Transverse colon (tissue), 4 donors: ENCODE measurements around the gene CPSF4L. TPM values are rescaled to one million over a fixed set of nuclear protein-coding genes. Genes with fewer than 3 reads are reported as not detected.

Source experiments
- DNase-seq: peaks from one replicate; pipeline ENCODE4 v3.0.0-alpha.2; 2019
- H3K27ac ChIP-seq, 4 donors: fragments of 200-600 bp; sonication (generic); 2 replicates each; pipeline ENCODE4 v1.5.1; 2016 to 2018; ENCODE audit warnings: inconsistent platforms in 4 of 4
- H3K27me3 ChIP-seq: fragments of 200-600 bp; sonication (generic); 2 replicates; pipeline ENCODE4 v1.5.1; 2017; ENCODE audit warnings: inconsistent platforms
- H3K36me3 ChIP-seq, 4 donors: fragments of 200-600 bp; sonication (generic); 2 replicates each; pipeline ENCODE4 v1.5.1; 2017 to 2019; ENCODE audit warnings: inconsistent platforms in 4 of 4
- H3K4me1 ChIP-seq, 4 donors: fragments of 200-600 bp; sonication (generic); 2 replicates each; pipeline ENCODE4 v1.5.1; 2017 to 2020; ENCODE audit warnings: inconsistent platforms in 4 of 4
- H3K4me3 ChIP-seq, 4 donors: fragments of 200-600 bp; sonication (generic); 1 replicate in 1 of 4; 2 replicates in 3 of 4; pipeline versions ENCODE4 v1.5.1 to v1.6.1; 2017 to 2019; ENCODE audit warnings: inconsistent platforms in 4 of 4
- H3K9me3 ChIP-seq, 2 donors: fragments of 200-600 bp; sonication (generic); 2 replicates each; pipeline ENCODE4 v1.5.1; 2017 to 2019; ENCODE audit warnings: inconsistent platforms in 2 of 2
- EP300 ChIP-seq: sonication (generic); formaldehyde crosslinking; IDR thresholded peaks from one replicate; pipeline ENCODE4 v1.6.1; 2017; ENCODE audit warnings: antibody characterized with exemption, low read depth
- POLR2A ChIP-seq: fragments of 450-650 bp; IDR thresholded peaks from one replicate; pipeline ENCODE4 v1.6.1; 2016; ENCODE audit warnings: antibody characterized with exemption, mild to moderate bottlenecking, moderate library complexity
- POLR2AphosphoS5 ChIP-seq, 3 donors: sonication (generic); formaldehyde crosslinking; IDR thresholded peaks; one replicate each; pipeline ENCODE4 v1.6.1; 2016; ENCODE audit warnings: antibody characterized with exemption in 3 of 3
- WGBS, 2 donors: methylation state at CpG; one replicate each; pipeline ENCODE4 v1.1.5; 2018; ENCODE audit warnings: low coverage in 1 of 2; 5-methylcytosine and 5-hydroxymethylcytosine counted together
- in situ Hi-C, 4 donors: fragments of 200-750 bp; cut with MboI; loops; one replicate each; pipeline versions ENCODE4 v1.15.0 to v1.15.1; 2017; ENCODE audit warnings: low sequenced_read_pairs in 3 of 4, low pct_ligation_motif_present in 1 of 4, low pct_unique_long_range_greater_than_20kb in 1 of 4
- intact Hi-C: fragments of 100-400 bp; cut with DNase I; formaldehyde crosslinking; loops from one replicate; pipeline ENCODE4 v1.15.1; 2023; ENCODE audit warnings: low total_unique reads
- total RNA-seq, 4 donors: library from RNA; depleted of rRNA; stranded (reverse); fragments of >200 nt; gene quantifications; one replicate each; pipeline ENCODE4 v1.1.0, GENCODE V29; 2016
- TF ChIP-seq, protein P1 (sequence below), 5 experiments: fragments of 200-600 bp in 3 of 5; fragments of 450-650 bp in 2 of 5; sonication (generic) in 3 of 5; IDR thresholded peaks; 1 replicate in 2 of 5; 2 replicates in 3 of 5; pipeline ENCODE4 v1.5.1; 2016 to 2017; ENCODE audit warnings: antibody characterized with exemption in 5 of 5, inconsistent platforms in 3 of 5, mild to moderate bottlenecking in 2 of 5, moderate library complexity in 1 of 5

The CPSF4L gene
- total RNA-seq, 4 donors from 2014 or later, result not detected

DNA sequence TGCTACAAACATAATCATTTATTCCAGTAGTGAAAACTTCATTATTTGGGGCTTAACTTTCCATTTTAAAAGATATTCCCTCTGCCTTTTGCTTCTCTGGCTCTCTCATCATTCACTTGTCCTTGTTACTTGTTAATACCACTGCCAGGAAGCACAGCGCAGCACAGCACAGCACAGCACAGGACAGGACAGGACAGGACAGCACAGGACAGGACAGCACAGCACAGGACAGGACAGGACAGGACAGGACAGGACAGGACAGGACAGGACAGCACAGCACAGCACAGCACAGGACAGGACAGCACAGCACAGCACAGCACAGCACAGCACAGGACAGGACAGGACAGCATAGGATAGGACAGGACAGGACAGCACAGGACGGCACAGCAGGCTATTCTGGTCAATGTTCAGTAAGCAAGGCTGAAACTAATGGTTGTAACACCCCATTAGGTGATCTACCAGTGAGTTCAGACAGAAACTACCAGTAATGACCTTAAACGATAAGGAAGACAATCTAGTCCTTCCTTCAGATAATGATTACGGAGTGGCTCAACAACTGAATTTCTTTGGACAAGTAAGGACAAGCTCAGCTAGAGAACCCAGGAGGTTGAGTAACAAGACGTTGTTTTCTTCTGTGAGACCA lies 36.9 kb downstream of the CPSF4L start:
- H3K27me3 ChIP-seq, result no peaks in the 10 kb centered on the region
- H3K27ac ChIP-seq, result no peak overlapping the region
- peaks cover 6 to 32% (median 25%) of the 10 kb centered on the region in 4 donors for H3K4me1 ChIP-seq
- TF ChIP-seq POLR2A (no peak), POLR2AphosphoS5 (IDR thresholded peaks at IDR 0.05) (no peak), EP300 (no peak)
- TF ChIP-seq, protein P1, sequence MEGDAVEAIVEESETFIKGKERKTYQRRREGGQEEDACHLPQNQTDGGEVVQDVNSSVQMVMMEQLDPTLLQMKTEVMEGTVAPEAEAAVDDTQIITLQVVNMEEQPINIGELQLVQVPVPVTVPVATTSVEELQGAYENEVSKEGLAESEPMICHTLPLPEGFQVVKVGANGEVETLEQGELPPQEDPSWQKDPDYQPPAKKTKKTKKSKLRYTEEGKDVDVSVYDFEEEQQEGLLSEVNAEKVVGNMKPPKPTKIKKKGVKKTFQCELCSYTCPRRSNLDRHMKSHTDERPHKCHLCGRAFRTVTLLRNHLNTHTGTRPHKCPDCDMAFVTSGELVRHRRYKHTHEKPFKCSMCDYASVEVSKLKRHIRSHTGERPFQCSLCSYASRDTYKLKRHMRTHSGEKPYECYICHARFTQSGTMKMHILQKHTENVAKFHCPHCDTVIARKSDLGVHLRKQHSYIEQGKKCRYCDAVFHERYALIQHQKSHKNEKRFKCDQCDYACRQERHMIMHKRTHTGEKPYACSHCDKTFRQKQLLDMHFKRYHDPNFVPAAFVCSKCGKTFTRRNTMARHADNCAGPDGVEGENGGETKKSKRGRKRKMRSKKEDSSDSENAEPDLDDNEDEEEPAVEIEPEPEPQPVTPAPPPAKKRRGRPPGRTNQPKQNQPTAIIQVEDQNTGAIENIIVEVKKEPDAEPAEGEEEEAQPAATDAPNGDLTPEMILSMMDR (IDR thresholded peaks at IDR 0.05), result no peak
- intact Hi-C loops, result no loop called here
- in situ Hi-C loops, result no loop called here
- WGBS, 2 donors, result 84 to 94% methylated on average over 4 to 5 of the region's 5 CpGs
- H3K36me3 ChIP-seq, result no peaks in the 10 kb centered on the region
- H3K4me3 ChIP-seq, result no peak overlapping the region
- H3K9me3 ChIP-seq, result no peaks in the 10 kb centered on the region
- no peak for DNase-seq

DNA sequence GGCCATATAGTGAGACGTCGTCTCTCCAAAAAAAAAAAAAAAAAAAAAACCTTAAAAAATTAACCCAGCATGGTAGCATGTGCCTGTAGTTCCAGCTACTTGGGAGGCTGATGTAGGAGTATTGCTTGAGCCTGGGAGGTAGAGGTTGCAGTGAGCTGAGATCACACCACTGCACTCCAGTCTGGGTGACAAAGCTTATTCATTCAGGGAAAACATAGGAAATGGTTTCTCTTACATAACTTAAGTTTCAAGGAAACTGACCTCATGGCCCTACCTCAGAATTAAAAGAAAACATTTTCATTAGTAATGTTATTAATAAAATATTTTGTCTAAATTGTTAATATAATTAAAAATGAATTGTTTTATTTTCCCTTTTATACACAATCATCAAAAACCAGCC lies 37.4 kb downstream of the CPSF4L start:
- no peak overlapping the region for H3K4me3 ChIP-seq
- TF ChIP-seq POLR2A, result no peak
- H3K9me3 ChIP-seq, result no peaks in the 10 kb centered on the region
- DNase-seq, result no peak
- in situ Hi-C loops, result no loop called here
- no peaks in the 10 kb centered on the region for H3K27me3 ChIP-seq
- peaks cover 6 to 29% (median 23%) of the 10 kb centered on the region in 4 donors for H3K4me1 ChIP-seq
- H3K27ac ChIP-seq, result no peak overlapping the region
- no peaks in the 10 kb centered on the region for H3K36me3 ChIP-seq
- 86% methylated on average over 2 of the region's 2 CpGs; no CpG with 5 or more reads in 1 of the 2 donors for WGBS, 2 donors
- intact Hi-C loops, result no loop called here

DNA sequence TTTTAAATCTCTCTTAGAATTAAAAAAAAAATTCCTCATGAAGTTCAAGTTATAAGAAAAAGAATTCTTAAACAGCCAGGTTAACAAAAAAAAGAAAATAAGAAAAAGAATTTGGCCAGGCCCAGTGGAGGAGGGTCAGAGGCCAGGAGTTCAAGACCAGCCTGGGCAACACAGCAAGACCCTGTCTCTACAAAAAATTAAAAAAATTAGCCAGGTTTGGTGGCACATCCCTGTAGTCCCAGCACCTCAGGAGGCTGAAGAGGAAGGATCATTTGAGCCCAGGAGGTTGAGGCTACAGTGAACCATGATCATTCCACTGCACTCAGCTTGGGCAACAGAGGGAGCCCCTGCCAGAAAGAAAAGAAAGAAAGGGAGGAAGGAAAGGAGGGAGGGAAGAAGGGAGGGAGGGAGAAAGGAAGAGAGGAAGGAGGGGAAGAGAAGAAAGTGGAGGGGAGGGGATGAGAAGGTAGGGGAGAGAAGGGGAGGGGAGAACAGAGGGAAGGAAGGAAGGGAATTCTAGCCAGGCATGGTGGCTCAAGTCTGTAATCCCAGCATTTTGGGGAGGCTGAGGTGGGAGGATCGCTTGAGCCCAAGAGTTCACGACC lies 38.0 kb downstream of the CPSF4L start:
- in situ Hi-C loops, result no loop called here
- no peak overlapping the region for H3K27ac ChIP-seq
- no peaks in the 10 kb centered on the region for H3K9me3 ChIP-seq
- TF ChIP-seq, protein P1 (IDR thresholded peaks at IDR 0.05), result no peak
- TF ChIP-seq POLR2AphosphoS5 (IDR thresholded peaks at IDR 0.05) (no peak), POLR2A (no peak), EP300 (no peak)
- no peaks in the 10 kb centered on the region for H3K27me3 ChIP-seq
- no peak for DNase-seq
- 90% methylated on average over 2 of the region's 2 CpGs; no CpG with 5 or more reads in 1 of the 2 donors for WGBS, 2 donors
- intact Hi-C loops, result no loop called here
- H3K4me3 ChIP-seq, result no peak overlapping the region
- H3K36me3 ChIP-seq, result no peaks in the 10 kb centered on the region
- peaks cover 6 to 24% (median 18%) of the 10 kb centered on the region in 4 donors for H3K4me1 ChIP-seq

DNA sequence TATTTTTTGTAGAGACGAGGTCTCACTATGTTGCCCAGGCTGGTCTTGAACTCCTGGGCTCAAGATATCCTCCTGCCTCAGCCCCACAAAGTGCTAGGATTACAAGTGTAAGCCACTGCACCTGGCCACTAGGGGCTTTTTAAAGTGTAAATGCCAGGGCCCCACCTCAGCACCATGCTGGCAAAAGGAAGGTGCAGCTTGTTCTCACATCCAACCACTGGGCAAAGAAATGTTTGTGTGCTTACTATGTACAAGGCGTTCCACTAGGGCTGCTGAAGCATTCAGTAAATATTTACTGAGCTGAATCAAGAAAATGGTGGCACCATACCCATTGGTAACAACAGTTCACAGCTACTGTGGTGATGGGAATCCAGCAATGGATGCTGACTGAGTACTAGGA lies 46.2 kb downstream of the CPSF4L start:
- H3K4me3 ChIP-seq, result no peak overlapping the region
- TF ChIP-seq, protein P1 (IDR thresholded peaks at IDR 0.05), result peak in 2 of 5 experiments; percentile 10 to 12
- TF ChIP-seq EP300, result no peak
- H3K4me1 ChIP-seq, result peaks cover 0 to 2% (median 0%) of the 10 kb centered on the region in 4 donors
- H3K9me3 ChIP-seq, result no peaks in the 10 kb centered on the region
- intact Hi-C loops, result no loop called here
- no peak for DNase-seq
- 40 to 89% methylated on average over 1 to 2 of the region's 2 CpGs for WGBS, 2 donors
- H3K27me3 ChIP-seq, result no peaks in the 10 kb centered on the region
- H3K36me3 ChIP-seq, result peaks cover 0 to 25% (median 2%) of the 10 kb centered on the region in 4 donors
- no peak overlapping the region for H3K27ac ChIP-seq
- in situ Hi-C loops, result no loop called here

DNA sequence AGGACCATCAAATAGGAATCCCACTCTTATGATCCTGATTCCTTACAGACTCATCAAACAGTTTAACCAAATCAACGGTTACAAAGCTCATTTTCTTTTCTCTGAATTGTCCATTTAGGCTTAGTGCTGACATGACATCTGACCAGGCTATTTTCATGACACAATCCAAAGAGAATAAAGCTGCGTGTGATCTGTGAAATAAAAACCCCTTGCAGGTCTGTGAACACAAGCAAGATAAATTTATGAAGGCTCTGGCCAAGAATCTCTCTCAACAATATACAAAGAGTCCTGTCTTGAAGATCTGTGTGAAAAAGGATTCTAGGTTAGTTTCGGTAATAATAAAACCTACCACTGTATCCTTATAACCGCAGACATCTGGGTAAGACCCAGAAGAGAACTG lies 46.8 kb downstream of the CPSF4L start:
- peaks cover 0 to 26% (median 3%) of the 10 kb centered on the region in 4 donors for H3K36me3 ChIP-seq
- no peak overlapping the region for H3K27ac ChIP-seq
- DNase-seq, result no peak
- in situ Hi-C loops, result no loop called here
- H3K4me3 ChIP-seq, result no peak overlapping the region
- H3K9me3 ChIP-seq, result no peaks in the 10 kb centered on the region
- 75 to 76% methylated on average over 4 of the region's 4 CpGs for whole genome bisulfite sequencing, 2 donors
- TF ChIP-seq, protein P1 (IDR thresholded peaks at IDR 0.05), result no peak
- TF ChIP-seq POLR2AphosphoS5 (IDR thresholded peaks at IDR 0.05) (no peak), EP300 (no peak), POLR2A (no peak)
- intact Hi-C loops, result no loop called here
- peaks cover 0 to 2% (median 0%) of the 10 kb centered on the region in 4 donors for H3K4me1 ChIP-seq
- H3K27me3 ChIP-seq, result no peaks in the 10 kb centered on the region
